ENCODE measurements around the gene RBPJ.

RBPJ gene

DNA sequence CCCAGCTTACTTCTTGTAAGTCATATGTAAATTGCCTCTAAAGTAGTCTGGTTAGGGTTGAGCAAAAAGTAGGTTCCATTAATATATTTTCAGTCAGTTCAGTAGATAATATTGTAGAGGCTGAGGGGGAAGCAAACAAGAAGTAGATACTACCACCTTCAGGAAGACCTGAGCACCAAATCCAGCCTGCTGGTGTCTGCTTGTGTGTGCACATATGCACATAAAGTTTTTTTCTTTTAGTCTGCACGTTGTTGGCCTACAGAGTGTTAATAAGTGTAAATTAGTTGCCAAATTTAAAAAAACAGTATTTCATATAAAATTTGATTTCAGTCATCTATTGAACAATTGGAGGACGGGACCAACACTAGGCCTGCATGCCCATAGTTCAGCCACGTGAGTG, 92.8 kb downstream of the RBPJ start:
- TF ChIP-seq, protein P1, sequence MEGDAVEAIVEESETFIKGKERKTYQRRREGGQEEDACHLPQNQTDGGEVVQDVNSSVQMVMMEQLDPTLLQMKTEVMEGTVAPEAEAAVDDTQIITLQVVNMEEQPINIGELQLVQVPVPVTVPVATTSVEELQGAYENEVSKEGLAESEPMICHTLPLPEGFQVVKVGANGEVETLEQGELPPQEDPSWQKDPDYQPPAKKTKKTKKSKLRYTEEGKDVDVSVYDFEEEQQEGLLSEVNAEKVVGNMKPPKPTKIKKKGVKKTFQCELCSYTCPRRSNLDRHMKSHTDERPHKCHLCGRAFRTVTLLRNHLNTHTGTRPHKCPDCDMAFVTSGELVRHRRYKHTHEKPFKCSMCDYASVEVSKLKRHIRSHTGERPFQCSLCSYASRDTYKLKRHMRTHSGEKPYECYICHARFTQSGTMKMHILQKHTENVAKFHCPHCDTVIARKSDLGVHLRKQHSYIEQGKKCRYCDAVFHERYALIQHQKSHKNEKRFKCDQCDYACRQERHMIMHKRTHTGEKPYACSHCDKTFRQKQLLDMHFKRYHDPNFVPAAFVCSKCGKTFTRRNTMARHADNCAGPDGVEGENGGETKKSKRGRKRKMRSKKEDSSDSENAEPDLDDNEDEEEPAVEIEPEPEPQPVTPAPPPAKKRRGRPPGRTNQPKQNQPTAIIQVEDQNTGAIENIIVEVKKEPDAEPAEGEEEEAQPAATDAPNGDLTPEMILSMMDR (IDR thresholded peaks at IDR 0.05; ENCODE audit: low read depth, low read length, missing control alignments), result no peak
- H3K4me3 ChIP-seq (ENCODE audit: low read depth, low read length), result no peak overlapping the region
- DNase-seq (ENCODE audit: low read depth), result no peak

DNA sequence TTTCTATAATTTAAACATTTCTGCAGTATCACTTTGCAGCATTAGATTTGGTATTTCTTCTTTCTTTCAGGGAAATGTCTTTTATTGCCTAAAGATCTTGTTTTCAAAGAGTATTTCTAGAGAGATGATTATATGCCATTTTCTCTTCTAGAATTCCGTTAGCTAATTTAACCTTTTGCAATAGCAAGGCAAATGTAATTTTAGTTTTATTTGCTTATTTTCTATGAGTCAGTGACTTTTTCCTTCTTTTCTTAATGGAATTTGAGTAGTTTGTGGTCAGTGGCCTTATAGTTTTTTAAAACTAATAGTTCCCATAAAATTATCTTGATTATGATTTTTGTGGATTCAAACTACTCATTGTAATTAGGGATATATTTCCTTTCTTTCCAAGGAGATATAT, 97.3 kb downstream of the RBPJ start:
- TF ChIP-seq, protein P1 (IDR thresholded peaks at IDR 0.05; ENCODE audit: low read depth, low read length, missing control alignments), result no peak
- no peak overlapping the region for H3K4me3 ChIP-seq (ENCODE audit: low read depth, low read length)
- no peak for DNase-seq (ENCODE audit: low read depth)

DNA sequence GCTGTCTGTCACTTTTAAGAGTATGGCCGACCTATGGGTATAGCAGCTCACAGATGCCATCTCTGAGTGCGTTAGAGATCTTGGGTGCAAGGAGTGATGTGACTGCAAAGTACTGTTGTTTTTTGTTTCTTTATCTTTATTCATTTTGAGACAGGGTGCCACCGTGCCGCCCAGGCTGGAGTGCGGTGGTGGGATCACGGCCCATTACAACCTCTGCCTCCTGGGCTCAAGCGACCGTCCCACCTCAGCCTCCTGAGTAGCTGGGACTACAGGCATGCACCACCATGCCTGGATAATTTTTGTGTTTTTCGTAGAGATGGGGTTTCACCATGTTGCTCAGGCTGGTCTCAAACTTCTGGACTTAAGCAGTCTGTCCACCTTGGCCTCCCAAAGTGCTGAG, 98.0 kb downstream of the RBPJ start:
- DNase-seq (ENCODE audit: low read depth), result no peak
- TF ChIP-seq, protein P1 (IDR thresholded peaks at IDR 0.05; ENCODE audit: low read depth, low read length, missing control alignments), result no peak
- H3K4me3 ChIP-seq (ENCODE audit: low read depth, low read length), result no peak overlapping the region

DNA sequence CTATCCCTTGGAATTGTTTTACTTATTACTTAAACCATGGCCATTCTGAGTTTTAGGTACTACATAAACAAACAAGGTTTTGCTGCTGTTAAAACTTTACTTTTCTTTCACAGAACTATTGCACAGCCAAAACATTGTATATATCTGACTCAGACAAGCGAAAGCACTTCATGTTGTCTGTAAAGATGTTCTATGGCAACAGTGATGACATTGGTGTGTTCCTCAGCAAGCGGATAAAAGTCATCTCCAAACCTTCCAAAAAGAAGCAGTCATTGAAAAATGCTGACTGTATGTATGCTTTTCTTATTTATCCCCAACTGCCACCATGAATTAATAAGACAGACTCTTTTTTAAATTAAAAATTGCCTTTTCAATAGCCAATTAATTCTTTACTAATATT, 99.6 kb downstream of the RBPJ start:
- no peak overlapping the region for H3K4me3 ChIP-seq (ENCODE audit: low read depth, low read length)
- TF ChIP-seq, protein P1 (IDR thresholded peaks at IDR 0.05; ENCODE audit: low read depth, low read length, missing control alignments), result no peak
- DNase-seq (ENCODE audit: low read depth), result no peak

DNA sequence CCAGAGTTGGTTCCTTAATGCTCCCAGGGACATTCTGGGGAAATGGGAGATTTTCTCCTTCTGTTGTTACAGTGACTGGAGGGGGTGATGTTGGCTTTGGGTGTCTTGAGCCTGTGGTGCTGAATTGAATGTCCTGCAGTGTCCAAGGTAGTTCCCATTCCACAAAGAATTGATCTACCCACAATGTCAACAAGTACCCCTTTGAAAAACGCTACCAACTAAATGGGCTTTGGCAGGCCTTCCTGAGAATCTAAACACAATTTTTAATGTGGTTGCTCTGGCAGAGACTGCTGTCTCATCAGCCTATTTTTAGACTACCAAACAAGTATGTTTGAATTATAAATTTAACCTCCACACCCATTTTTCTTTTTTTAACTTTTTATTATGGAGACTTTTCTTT, 100.1 kb downstream of the RBPJ start:
- TF ChIP-seq, protein P1 (IDR thresholded peaks at IDR 0.05; ENCODE audit: low read depth, low read length, missing control alignments), result no peak
- no peak overlapping the region for H3K4me3 ChIP-seq (ENCODE audit: low read depth, low read length)
- DNase-seq (ENCODE audit: low read depth), result no peak

DNA sequence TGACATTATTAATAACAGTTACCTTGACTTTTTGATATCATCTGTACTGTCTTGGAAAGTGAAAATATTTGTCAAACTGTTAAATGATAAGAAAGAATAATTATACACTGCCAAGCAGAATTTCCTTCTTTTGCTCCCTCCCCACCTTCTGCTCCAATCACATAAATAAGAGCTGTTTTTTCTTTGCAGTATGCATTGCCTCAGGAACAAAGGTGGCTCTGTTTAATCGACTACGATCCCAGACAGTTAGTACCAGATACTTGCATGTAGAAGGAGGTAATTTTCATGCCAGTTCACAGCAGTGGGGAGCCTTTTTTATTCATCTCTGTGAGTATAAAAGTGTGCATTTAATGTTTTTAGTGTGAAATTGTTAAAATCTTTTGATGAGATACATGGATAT, 103.3 kb downstream of the RBPJ start:
- no peak overlapping the region for H3K4me3 ChIP-seq (ENCODE audit: low read depth, low read length)
- TF ChIP-seq, protein P1 (IDR thresholded peaks at IDR 0.05; ENCODE audit: low read depth, low read length, missing control alignments), result no peak
- no peak for DNase-seq (ENCODE audit: low read depth)

DNA sequence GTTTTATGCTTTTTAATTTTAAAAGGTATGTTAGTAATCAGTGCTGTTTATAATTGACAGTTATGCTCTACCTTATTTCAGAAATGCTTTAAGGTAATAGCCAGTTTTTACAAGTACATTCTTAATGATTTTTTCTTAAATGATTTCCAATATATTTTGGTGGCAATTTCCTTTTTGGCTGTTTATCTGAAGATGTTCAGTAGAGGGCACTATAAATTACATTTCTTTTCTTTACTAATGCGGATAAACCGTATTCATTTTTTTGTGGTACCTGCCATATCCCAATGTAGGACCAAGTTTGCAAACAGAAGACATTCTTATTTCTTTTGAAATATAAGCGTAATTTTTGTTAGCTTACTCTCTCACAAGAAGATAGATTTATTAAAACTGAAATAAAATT, 104.0 kb downstream of the RBPJ start:
- no peak overlapping the region for H3K4me3 ChIP-seq (ENCODE audit: low read depth, low read length)
- no peak for DNase-seq (ENCODE audit: low read depth)
- TF ChIP-seq, protein P1 (IDR thresholded peaks at IDR 0.05; ENCODE audit: low read depth, low read length, missing control alignments), result no peak

Data from GM12864 (cell line).